Prostate gland (tissue), 2 donors: ENCODE results near the gene COL9A3.

Source experiments
- CTCF ChIP-seq, 4 experiments: fragments of 200-600 bp in 2 of 4; fragments of 450-650 bp in 2 of 4; sonication (generic) in 2 of 4; IDR thresholded peaks; 1 replicate in 3 of 4; 2 replicates in 1 of 4; pipeline ENCODE4 v1.5.1; 2016 to 2019; ENCODE audit warnings: antibody characterized with exemption in 4 of 4, mild to moderate bottlenecking in 2 of 4, moderate library complexity in 2 of 4
- POLR2A ChIP-seq: fragments of 450-650 bp; IDR thresholded peaks from one replicate; pipeline ENCODE4 v1.6.1; 2016; ENCODE audit warnings: antibody characterized with exemption, mild to moderate bottlenecking

GRCh38 chr20:62829231-62830230 lies 12.7 kb downstream of the COL9A3 start:
- TF ChIP-seq POLR2A (no peak), CTCF (IDR thresholded peaks at IDR 0.05) (no peak)
